Lung (tissue), 12 donors: Measurements from ENCODE around the gene TLR10. TPM values are rescaled to one million over a fixed set of nuclear protein-coding genes. Genes with fewer than 3 reads are reported as not detected.
A peak's percentile ranks its signal among the peaks of the same experiment; 100 is the strongest.

Experiments used
- ATAC-seq: fragments of 200-7000 bp; cut with Tn5 transposase; one replicate; pipeline ENCODE4 v1.9.1; 2020; ENCODE audit warnings: moderate number of reproducible peaks; ENCODE audit not compliant: insufficient read depth, low FRiP score
- DNase-seq, 3 donors: peaks; one replicate each; pipeline ENCODE4 v3.0.0-alpha.2; 2013 to 2017
- H3K27ac ChIP-seq, 2 donors: one replicate each; pipeline ENCODE4 v1.5.1; 2013; ENCODE audit warnings: mild to moderate bottlenecking in 2 of 2, moderate library complexity in 2 of 2, control low read depth in 1 of 2, inconsistent platforms in 1 of 2, low read depth in 1 of 2, low read length in 1 of 2
- H3K27me3 ChIP-seq, 3 donors: one replicate each; pipeline ENCODE4 v1.5.1; 2013; ENCODE audit warnings: low read length in 2 of 3; ENCODE audit not compliant: control insufficient read depth in 3 of 3, insufficient read depth in 3 of 3
- H3K36me3 ChIP-seq, 4 donors: one replicate each; pipeline ENCODE4 v1.5.1; 2013; ENCODE audit warnings: low read length in 4 of 4, mild to moderate bottlenecking in 1 of 4, moderate library complexity in 1 of 4; ENCODE audit not compliant: control insufficient read depth in 4 of 4, insufficient read depth in 4 of 4
- H3K4me1 ChIP-seq, 5 donors: one replicate each; pipeline ENCODE4 v1.5.1; 2013; ENCODE audit warnings: low read length in 5 of 5, mild to moderate bottlenecking in 2 of 5, moderate library complexity in 1 of 5; ENCODE audit not compliant: control insufficient read depth in 5 of 5, insufficient read depth in 5 of 5
- H3K4me3 ChIP-seq: one replicate; pipeline ENCODE4 v1.5.1; 2013; ENCODE audit warnings: mild to moderate bottlenecking, control low read depth, moderate library complexity
- H3K9ac ChIP-seq, 2 donors: one replicate each; pipeline ENCODE4 v1.5.1; 2013; ENCODE audit warnings: low read length in 2 of 2, control low read depth in 1 of 2; ENCODE audit not compliant: insufficient read depth in 1 of 2
- H3K9me3 ChIP-seq, 4 donors: one replicate each; pipeline ENCODE4 v1.5.1; 2013; ENCODE audit warnings: low read length in 3 of 4, mild to moderate bottlenecking in 1 of 4, moderate library complexity in 1 of 4; ENCODE audit not compliant: control insufficient read depth in 4 of 4, insufficient read depth in 3 of 4
- WGBS, 2 donors: extraction: QIAGEN DNeasy Blood & Tissue Kit; methylation state at CpG; one replicate each; pipeline ENCODE4 v1.1.7; 2013; 5-methylcytosine and 5-hydroxymethylcytosine counted together
- polyA plus RNA-seq, 2 donors: library from polyadenylated mRNA; stranded (reverse); fragments of 200-250 nt; gene quantifications; one replicate each; pipeline ENCODE4 v1.2.1, GENCODE V29; 2013
- total RNA-seq, 2 donors: library from RNA; depleted of rRNA in 1 of 2; stranded (reverse); fragments of >200 nt in 1 of 2; gene quantifications; one replicate each; pipeline ENCODE4 v1.2.1, GENCODE V29; 2014 to 2021
- TF ChIP-seq, protein P1 (sequence below): IDR thresholded peaks from 2 replicates; pipeline ENCODE4 v1.5.1; 2012; ENCODE audit warnings: mild to moderate bottlenecking; ENCODE audit errors: control extremely low read depth, extremely low read depth
- donor health status: control.
- donor health status: control.
- donor health status: Bipolar disorder and iron deficiency.
- donor health status: healthy.
- donor health status: DM: yes; HTN: yes; CAD: no.

TLR10 gene
- total and polyA plus RNA-seq, 4 donors: 0.14 to 4.4 (median 0.60) TPM

- Histone ChIP-seq H3K4me1 (peaks cover 5 to 13% (median 9%) of the 10 kb centered on the region in 5 donors), H3K4me3 (no peak overlapping the region), H3K9me3 (peaks cover 0 to 5% (median 2%) of the 10 kb centered on the region in 4 donors), H3K9ac (peak overlapping the region in 1 of 2 donors; percentile 33), H3K36me3 (no peaks in the 10 kb centered on the region), H3K27ac (peak overlapping the region in 1 of 2 donors; percentile 26), H3K27me3 (no peaks in the 10 kb centered on the region)
- ATAC-seq: peak; percentile 21
- TF ChIP-seq, protein P1, sequence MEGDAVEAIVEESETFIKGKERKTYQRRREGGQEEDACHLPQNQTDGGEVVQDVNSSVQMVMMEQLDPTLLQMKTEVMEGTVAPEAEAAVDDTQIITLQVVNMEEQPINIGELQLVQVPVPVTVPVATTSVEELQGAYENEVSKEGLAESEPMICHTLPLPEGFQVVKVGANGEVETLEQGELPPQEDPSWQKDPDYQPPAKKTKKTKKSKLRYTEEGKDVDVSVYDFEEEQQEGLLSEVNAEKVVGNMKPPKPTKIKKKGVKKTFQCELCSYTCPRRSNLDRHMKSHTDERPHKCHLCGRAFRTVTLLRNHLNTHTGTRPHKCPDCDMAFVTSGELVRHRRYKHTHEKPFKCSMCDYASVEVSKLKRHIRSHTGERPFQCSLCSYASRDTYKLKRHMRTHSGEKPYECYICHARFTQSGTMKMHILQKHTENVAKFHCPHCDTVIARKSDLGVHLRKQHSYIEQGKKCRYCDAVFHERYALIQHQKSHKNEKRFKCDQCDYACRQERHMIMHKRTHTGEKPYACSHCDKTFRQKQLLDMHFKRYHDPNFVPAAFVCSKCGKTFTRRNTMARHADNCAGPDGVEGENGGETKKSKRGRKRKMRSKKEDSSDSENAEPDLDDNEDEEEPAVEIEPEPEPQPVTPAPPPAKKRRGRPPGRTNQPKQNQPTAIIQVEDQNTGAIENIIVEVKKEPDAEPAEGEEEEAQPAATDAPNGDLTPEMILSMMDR: no peak
- no peak for DNase-seq
- 71 to 84% methylated on average over 8 of the region's 8 CpGs for WGBS, 2 donors
Observed at GRCh38 chr4:38752372-38752940, 30.3 kb downstream of the TLR10 start.

DNA sequence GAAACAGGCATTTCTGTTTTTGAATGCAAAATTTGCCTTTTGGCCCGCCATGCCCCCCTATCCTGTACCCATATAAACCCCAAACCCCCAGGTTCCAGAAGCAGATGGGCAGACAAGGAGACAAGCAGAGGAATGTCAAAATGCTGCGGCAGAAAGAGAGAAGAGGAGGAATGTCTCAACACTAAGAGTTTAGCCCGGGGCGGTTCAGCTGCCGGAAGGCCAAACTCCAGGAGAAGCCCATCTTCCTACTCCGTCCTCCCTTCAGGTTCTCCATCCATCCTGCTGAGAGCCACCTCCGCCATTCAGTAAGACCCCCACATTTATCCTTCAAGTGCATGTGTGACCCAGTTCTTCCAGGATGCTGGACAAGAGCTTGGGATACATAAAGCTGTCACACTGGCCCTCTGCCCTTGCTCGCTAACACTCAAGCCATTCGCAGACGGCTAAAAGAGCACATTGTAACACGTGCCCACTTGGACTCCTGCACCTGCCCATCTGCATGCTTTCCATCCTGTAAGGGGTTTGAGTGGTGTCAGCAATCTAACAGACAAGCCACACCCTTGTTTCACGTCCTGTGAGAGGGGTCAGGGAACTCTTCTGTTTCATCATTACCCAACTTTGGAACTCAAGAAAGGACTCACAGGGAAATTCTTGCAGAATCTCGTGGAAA, 31.3 kb downstream of the TLR10 start:
- Histone ChIP-seq H3K27me3 (no peaks in the 10 kb centered on the region), H3K9me3 (peaks cover 0 to 6% (median 2%) of the 10 kb centered on the region in 4 donors), H3K27ac (no peak overlapping the region), H3K4me3 (no peak overlapping the region), H3K9ac (peak overlapping the region in 1 of 2 donors; percentile 3), H3K4me1 (peaks cover 5 to 13% (median 9%) of the 10 kb centered on the region in 5 donors), H3K36me3 (no peaks in the 10 kb centered on the region)
- DNase-seq (no peak), ATAC-seq (no peak)
- 87 to 88% methylated on average over 13 of the region's 13 CpGs for WGBS, 2 donors
- TF ChIP-seq, protein P1: no peak

- H3K9me3 ChIP-seq: peaks cover 0 to 6% (median 2%) of the 10 kb centered on the region in 4 donors
- TF ChIP-seq, protein P1: no peak
- ATAC-seq: no peak
- peaks cover 5 to 13% (median 9%) of the 10 kb centered on the region in 5 donors for H3K4me1 ChIP-seq
- no peaks in the 10 kb centered on the region for H3K36me3 ChIP-seq
- 87 to 96% methylated on average over 4 of the region's 4 CpGs for WGBS, 2 donors
- H3K4me3 ChIP-seq: no peak overlapping the region
- H3K27ac ChIP-seq: no peak overlapping the region
- DNase-seq: no peak
- H3K9ac ChIP-seq: no peak overlapping the region
- H3K27me3 ChIP-seq: no peaks in the 10 kb centered on the region
Observed at GRCh38 chr4:38749336-38749735, 33.5 kb downstream of the TLR10 start.
